SH-SY5Y (cell line): ENCODE data around the gene PSMD12.

Experiments
- GATA2 ChIP-seq: IDR thresholded peaks from 2 replicates; pipeline ENCODE4 v1.6.1; 2011; ENCODE audit warnings: mild to moderate bottlenecking, low read depth, low read length
- GATA3 ChIP-seq: IDR thresholded peaks from 2 replicates; pipeline ENCODE4 v1.6.1; 2011; ENCODE audit warnings: low read depth, mild to moderate bottlenecking, low read length, moderate library complexity

GRCh38 chr17:67372751-67373150, 6.4 kb upstream of the PSMD12 start:
- TF ChIP-seq GATA2: no peak
- TF ChIP-seq GATA3: no peak
